ENCODE data around the gene CLEC4F. TPM values are rescaled to one million over a fixed set of nuclear protein-coding genes. Genes with fewer than 3 reads are reported as not detected.

The CLEC4F gene
- total RNA-seq (1 to 10 TPM in 5 of 7 donors, under 1 TPM in 1, not detected in 1; 0.64 to 4.8 (median 2.8) TPM), polyA plus RNA-seq (1 to 10 TPM; 1.4 to 3.3 (median 2.0) TPM)
- long read RNA-seq, donor 1 = 0 reads
- long read RNA-seq, donor 2 = 0 reads

GRCh38 chr2:70820499-70820898 is at the start of gene CLEC4F:
TSS of gene CLEC4F (minus strand) at chr2:70820599. CDS start at chr2:70820523, 76 bp downstream.
- Histone ChIP-seq H3K27me3 (replicated peaks in 1 of 7) (peaks cover 0 to 8% (median 0%) of the 10 kb centered on the region in 7 donors), H3K27ac (no peak within 1 kb of the TSS), H3K36me3 (no peaks in the 10 kb centered on the region), H3K4me1 (no peaks in the 10 kb centered on the region), H3K4me3 (no peak within 1 kb of the TSS), H3K9me3 (no peaks in the 10 kb centered on the region)
- no peak for DNase-seq
- intact Hi-C loops (cut with DNase I; ENCODE audit: low total_unique reads) = no loop called here
- TF ChIP-seq POLR2A (IDR thresholded peaks at IDR 0.05) = no peak
- TF ChIP-seq CTCF (IDR thresholded peaks at IDR 0.05 in 8 of 11, conservative IDR thresholded peaks at IDR 0.05 in 3 of 11) = no peak
- no peak for TF ChIP-seq POLR2AphosphoS5 (IDR thresholded peaks at IDR 0.05)
- WGBS, 5 donors = 62 to 83% (median 77%) methylated on average over 7 of the region's 7 CpGs

- H3K27me3 ChIP-seq (replicated peaks in 1 of 7) = peaks cover 0 to 62% (median 29%) of the 10 kb centered on the region in 7 donors
- H3K4me1 ChIP-seq = peaks cover 6 to 12% (median 8%) of the 10 kb centered on the region in 6 donors
- no peak overlapping the region for H3K4me3 ChIP-seq
- no peak for DNase-seq
- H3K9me3 ChIP-seq = no peaks in the 10 kb centered on the region
- intact Hi-C loops (cut with DNase I; ENCODE audit: low total_unique reads) = no loop called here
- WGBS, 5 donors = 67 to 93% (median 80%) methylated on average over 1 of the region's 1 CpG
- H3K27ac ChIP-seq = no peak overlapping the region
- TF ChIP-seq CTCF (IDR thresholded peaks at IDR 0.05 in 8 of 11, conservative IDR thresholded peaks at IDR 0.05 in 3 of 11) = no peak
- no peak for TF ChIP-seq POLR2A (IDR thresholded peaks at IDR 0.05)
- TF ChIP-seq POLR2AphosphoS5 (IDR thresholded peaks at IDR 0.05) = no peak
- H3K36me3 ChIP-seq = no peaks in the 10 kb centered on the region
These were observed 48.6 kb upstream of the CLEC4F start for GRCh38 chr2:70868970-70869369.

- no peaks in the 10 kb centered on the region for H3K9me3 ChIP-seq
- intact Hi-C loops (cut with DNase I; ENCODE audit: low total_unique reads) = no loop called here
- WGBS, 5 donors = 24 to 31% (median 29%) methylated on average over 21 of the region's 21 CpGs
- peak; percentile 88 for DNase-seq
- no peak overlapping the region for H3K27ac ChIP-seq
- TF ChIP-seq CTCF (IDR thresholded peaks at IDR 0.05 in 8 of 11, conservative IDR thresholded peaks at IDR 0.05 in 3 of 11) = peak; percentile 37 to 91 (median 87)
- TF ChIP-seq POLR2AphosphoS5 (IDR thresholded peaks at IDR 0.05) = no peak
- H3K27me3 ChIP-seq (replicated peaks in 1 of 7) = peaks cover 0 to 66% (median 24%) of the 10 kb centered on the region in 7 donors
- H3K36me3 ChIP-seq = no peaks in the 10 kb centered on the region
- no peak overlapping the region for H3K4me3 ChIP-seq
- H3K4me1 ChIP-seq = peaks cover 0 to 8% (median 6%) of the 10 kb centered on the region in 6 donors
These were observed 41.6 kb upstream of the CLEC4F start for GRCh38 chr2:70861777-70862625.

GRCh38 chr2:70855667-70856066 is 35.3 kb upstream of the CLEC4F start:
- 67 to 87% (median 84%) methylated on average over 1 of the region's 1 CpG for WGBS, 5 donors
- TF ChIP-seq POLR2AphosphoS5 (IDR thresholded peaks at IDR 0.05) (no peak), CTCF (IDR thresholded peaks at IDR 0.05 in 8 of 11, conservative IDR thresholded peaks at IDR 0.05 in 3 of 11) (no peak), POLR2A (IDR thresholded peaks at IDR 0.05) (no peak)
- DNase-seq = no peak
- Histone ChIP-seq H3K36me3 (no peaks in the 10 kb centered on the region), H3K27me3 (replicated peaks in 1 of 7) (peaks cover 0 to 17% (median 4%) of the 10 kb centered on the region in 7 donors), H3K9me3 (no peaks in the 10 kb centered on the region), H3K4me1 (peaks cover 0 to 18% (median 0%) of the 10 kb centered on the region in 6 donors), H3K4me3 (no peak overlapping the region), H3K27ac (no peak overlapping the region)
- intact Hi-C loops (cut with DNase I; ENCODE audit: low total_unique reads) = no loop called here
